ENCODE measurements around the gene LRFN3.

- TF ChIP-seq CTCF (IDR thresholded peaks at IDR 0.05; ENCODE audit: borderline replicate concordance, extremely low read depth, low read length, poor library complexity, severe bottlenecking) (no peak), EZH2 (IDR thresholded peaks at IDR 0.05; ENCODE audit: borderline replicate concordance, low read depth, low read length, severe bottlenecking) (no peak)
Measured at GRCh38 chr19:35913589-35913988, 22.6 kb upstream of the LRFN3 start.

Data from DND-41 (cell line).